D721Med (cell line): ENCODE results near the gene UBE2B.
A peak's percentile ranks its signal among the peaks of the same experiment; 100 is the strongest.

Source experiments
- DNase-seq: peaks from one replicate; pipeline ENCODE4 v3.0.0; 2011; ENCODE audit warnings: low spot score; ENCODE audit not compliant: insufficient read length
- FAIRE-seq: peaks from 2 replicates; lab custom pipeline; 2011; peaks lifted over from hg19 to GRCh38; lab: Jason Lieb, UNC
- CTCF ChIP-seq: IDR thresholded peaks from 2 replicates; pipeline ENCODE4 v1.5.1; 2012; ENCODE audit warnings: mild to moderate bottlenecking, control low read depth; ENCODE audit not compliant: insufficient read depth; ENCODE audit errors: missing control alignments

Gene UBE2B

GRCh38 chr5:134427540-134428041 is 56.2 kb downstream of the UBE2B start:
- TF ChIP-seq CTCF, result no peak
- no peak for DNase-seq
- FAIRE-seq, result no peak

- DNase-seq (no peak), FAIRE-seq (peak; percentile 80)
- TF ChIP-seq CTCF, result no peak
These were observed 58.7 kb downstream of the UBE2B start for GRCh38 chr5:134430001-134430569.

GRCh38 chr5:134432174-134432573 is 60.8 kb downstream of the UBE2B start:
- FAIRE-seq (no peak), DNase-seq (no peak)
- TF ChIP-seq CTCF, result no peak

GRCh38 chr5:134432677-134433359 is 61.4 kb downstream of the UBE2B start:
- no peak for DNase-seq
- no peak for FAIRE-seq
- no peak for TF ChIP-seq CTCF

GRCh38 chr5:134435560-134435959 is 64.2 kb downstream of the UBE2B start:
- no peak for TF ChIP-seq CTCF
- FAIRE-seq, result no peak
- no peak for DNase-seq

- DNase-seq (no peak), FAIRE-seq (no peak)
- TF ChIP-seq CTCF, result no peak
These were observed 65.4 kb downstream of the UBE2B start for GRCh38 chr5:134436523-134437339.
